RWPE2 (cell line): Measurements from ENCODE around the gene CFAP20DC.
A peak's percentile ranks its signal among the peaks of the same experiment; 100 is the strongest.

Source experiments
- ATAC-seq: fragments of 200-7000 bp; cut with Tn5 transposase; 3 replicates; pipeline ENCODE4 v1.9.1; 2021; ENCODE audit warnings: low read depth
- DNase-seq: peaks from one replicate; pipeline ENCODE4 v3.0.0-alpha.2; 2020; ENCODE audit warnings: low spot score
- H3K27ac ChIP-seq: fragments of 450-650 bp; 2 replicates; pipeline ENCODE4 v1.5.1; 2017; ENCODE audit warnings: mild to moderate bottlenecking; ENCODE audit not compliant: poor library complexity, severe bottlenecking
- H3K27me3 ChIP-seq: fragments of 250-450 bp; sonication (Bioruptor Pico); 2 replicates; pipeline ENCODE4 v1.5.1; 2021; ENCODE audit warnings: mild to moderate bottlenecking, moderate library complexity; ENCODE audit not compliant: insufficient read depth, poor library complexity, severe bottlenecking
- H3K36me3 ChIP-seq: fragments of 250-450 bp; sonication (Bioruptor Pico); 2 replicates; pipeline ENCODE4 v1.5.1; 2020; ENCODE audit warnings: low read depth, mild to moderate bottlenecking, moderate library complexity
- H3K4me1 ChIP-seq: fragments of 250-450 bp; sonication (Bioruptor Pico); 2 replicates; pipeline ENCODE4 v1.5.1; 2021; ENCODE audit warnings: mild to moderate bottlenecking, moderate library complexity; ENCODE audit not compliant: insufficient read depth, poor library complexity, severe bottlenecking
- H3K4me3 ChIP-seq: fragments of 250-450 bp; sonication (Bioruptor Pico); 2 replicates; pipeline ENCODE4 v1.5.1; 2021; ENCODE audit warnings: mild to moderate bottlenecking, moderate library complexity; ENCODE audit not compliant: severe bottlenecking
- H3K9me3 ChIP-seq: fragments of 250-450 bp; sonication (Bioruptor Pico); 2 replicates; pipeline ENCODE4 v1.5.1; 2021; ENCODE audit warnings: mild to moderate bottlenecking, moderate library complexity; ENCODE audit not compliant: severe bottlenecking
- TF ChIP-seq, protein P1 (sequence below): fragments of 450-650 bp; IDR thresholded peaks from one replicate; pipeline ENCODE4 v1.5.1; 2017; ENCODE audit warnings: mild to moderate bottlenecking, moderate library complexity; ENCODE audit not compliant: poor library complexity, severe bottlenecking

CFAP20DC gene

GRCh38 chr3:58837856-58838255 is 212.0 kb downstream of the CFAP20DC start:
- ATAC-seq = no peak
- DNase-seq = no peak
- H3K36me3 ChIP-seq = no peaks in the 10 kb centered on the region
- TF ChIP-seq, protein P1, sequence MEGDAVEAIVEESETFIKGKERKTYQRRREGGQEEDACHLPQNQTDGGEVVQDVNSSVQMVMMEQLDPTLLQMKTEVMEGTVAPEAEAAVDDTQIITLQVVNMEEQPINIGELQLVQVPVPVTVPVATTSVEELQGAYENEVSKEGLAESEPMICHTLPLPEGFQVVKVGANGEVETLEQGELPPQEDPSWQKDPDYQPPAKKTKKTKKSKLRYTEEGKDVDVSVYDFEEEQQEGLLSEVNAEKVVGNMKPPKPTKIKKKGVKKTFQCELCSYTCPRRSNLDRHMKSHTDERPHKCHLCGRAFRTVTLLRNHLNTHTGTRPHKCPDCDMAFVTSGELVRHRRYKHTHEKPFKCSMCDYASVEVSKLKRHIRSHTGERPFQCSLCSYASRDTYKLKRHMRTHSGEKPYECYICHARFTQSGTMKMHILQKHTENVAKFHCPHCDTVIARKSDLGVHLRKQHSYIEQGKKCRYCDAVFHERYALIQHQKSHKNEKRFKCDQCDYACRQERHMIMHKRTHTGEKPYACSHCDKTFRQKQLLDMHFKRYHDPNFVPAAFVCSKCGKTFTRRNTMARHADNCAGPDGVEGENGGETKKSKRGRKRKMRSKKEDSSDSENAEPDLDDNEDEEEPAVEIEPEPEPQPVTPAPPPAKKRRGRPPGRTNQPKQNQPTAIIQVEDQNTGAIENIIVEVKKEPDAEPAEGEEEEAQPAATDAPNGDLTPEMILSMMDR = no peak
- no peak overlapping the region for H3K4me3 ChIP-seq
- no peak overlapping the region for H3K27ac ChIP-seq
- H3K9me3 ChIP-seq = no peaks in the 10 kb centered on the region
- no peaks in the 10 kb centered on the region for H3K27me3 ChIP-seq
- H3K4me1 ChIP-seq = peaks cover 7% of the 10 kb centered on the region

- H3K27me3 ChIP-seq = no peaks in the 10 kb centered on the region
- TF ChIP-seq, protein P1 = no peak
- ATAC-seq (no peak), DNase-seq (no peak)
- H3K4me1 ChIP-seq = peaks cover 7% of the 10 kb centered on the region
- no peak overlapping the region for H3K4me3 ChIP-seq
- H3K27ac ChIP-seq = no peak overlapping the region
- no peaks in the 10 kb centered on the region for H3K9me3 ChIP-seq
- H3K36me3 ChIP-seq = no peaks in the 10 kb centered on the region
Measured at GRCh38 chr3:58837141-58837843, 212.5 kb downstream of the CFAP20DC start.

- ATAC-seq = peak; percentile 73
Measured at GRCh38 chr3:58835086-58835485, 214.7 kb downstream of the CFAP20DC start.

GRCh38 chr3:58833491-58833890 is 216.3 kb downstream of the CFAP20DC start:
- H3K36me3 ChIP-seq = no peaks in the 10 kb centered on the region
- no peak overlapping the region for H3K27ac ChIP-seq
- TF ChIP-seq, protein P1 = no peak
- ATAC-seq = no peak
- no peaks in the 10 kb centered on the region for H3K9me3 ChIP-seq
- peaks cover 7% of the 10 kb centered on the region for H3K4me1 ChIP-seq
- no peak for DNase-seq
- no peak overlapping the region for H3K4me3 ChIP-seq
- H3K27me3 ChIP-seq = no peaks in the 10 kb centered on the region

More at GRCh38 chr3:58835086-58835485, 214.7 kb downstream of the CFAP20DC start:
- Histone ChIP-seq H3K27ac (no peak overlapping the region), H3K4me1 (peaks cover 7% of the 10 kb centered on the region), H3K4me3 (no peak overlapping the region), H3K27me3 (no peaks in the 10 kb centered on the region), H3K36me3 (no peaks in the 10 kb centered on the region), H3K9me3 (no peaks in the 10 kb centered on the region)
- TF ChIP-seq, protein P1 = no peak
- no peak for DNase-seq

GRCh38 chr3:58829321-58830000 is 220.4 kb downstream of the CFAP20DC start:
- no peak for ATAC-seq
- no peak for DNase-seq
- Histone ChIP-seq H3K36me3 (no peaks in the 10 kb centered on the region), H3K4me3 (no peak overlapping the region), H3K9me3 (no peaks in the 10 kb centered on the region), H3K27ac (no peak overlapping the region), H3K4me1 (no peaks in the 10 kb centered on the region), H3K27me3 (no peaks in the 10 kb centered on the region)
- TF ChIP-seq, protein P1 = no peak
